HG03139 (cell line): ENCODE results near the gene ABLIM2.
A peak's percentile ranks its signal among the peaks of the same experiment; 100 is the strongest.

ENCODE experiments used
- ATAC-seq: cut with Tn5 transposase; IDR thresholded peaks from one replicate; pipeline ENCODE4 v1.9.1; 2021; ENCODE audit not compliant: unreplicated experiment

The ABLIM2 gene

GRCh38 chr4:8194306-8195242 lies 36.0 kb upstream of the ABLIM2 start:
- ATAC-seq = no peak

- ATAC-seq = peak; percentile 80
Observed at GRCh38 chr4:8192748-8193738, 34.4 kb upstream of the ABLIM2 start.

GRCh38 chr4:8191136-8191747 lies 32.6 kb upstream of the ABLIM2 start:
- ATAC-seq = peak; percentile 48

- ATAC-seq = no peak
Observed at GRCh38 chr4:8189551-8190466, 31.2 kb upstream of the ABLIM2 start.

- ATAC-seq = no peak
Observed at GRCh38 chr4:8188743-8189550, 30.3 kb upstream of the ABLIM2 start.

GRCh38 chr4:8188085-8188484 lies 29.5 kb upstream of the ABLIM2 start:
- no peak for ATAC-seq

- ATAC-seq = no peak
Observed at GRCh38 chr4:8185930-8186329, 27.3 kb upstream of the ABLIM2 start.

- ATAC-seq = no peak
Observed at GRCh38 chr4:8185295-8185694, 26.7 kb upstream of the ABLIM2 start.

GRCh38 chr4:8184061-8184460 lies 25.4 kb upstream of the ABLIM2 start:
- ATAC-seq = no peak

- ATAC-seq = no peak
Observed at GRCh38 chr4:8182858-8183725, 24.5 kb upstream of the ABLIM2 start.

- no peak for ATAC-seq
Observed at GRCh38 chr4:8182294-8182693, 23.7 kb upstream of the ABLIM2 start.

GRCh38 chr4:8181844-8182243 lies 23.2 kb upstream of the ABLIM2 start:
- ATAC-seq = no peak

GRCh38 chr4:8181119-8181518 lies 22.5 kb upstream of the ABLIM2 start:
- ATAC-seq = no peak

- ATAC-seq = no peak
Observed at GRCh38 chr4:8180310-8181093, 21.9 kb upstream of the ABLIM2 start.

- no peak for ATAC-seq
Observed at GRCh38 chr4:8179771-8180170, 21.2 kb upstream of the ABLIM2 start.

- no peak for ATAC-seq
Observed at GRCh38 chr4:8179074-8179473, 20.5 kb upstream of the ABLIM2 start.

- ATAC-seq = no peak
Observed at GRCh38 chr4:8177956-8178355, 19.3 kb upstream of the ABLIM2 start.

GRCh38 chr4:8177552-8177951 lies 18.9 kb upstream of the ABLIM2 start:
- no peak for ATAC-seq
